ENCODE measurements around the gene TMEM131.
"Not testable (repeated sequence)": the region's sequence is repeated elsewhere in the genome, so short reads cannot be mapped to it uniquely, and the experiment has no call there.

TMEM131 gene

GRCh38 chr2:97713296-97714083, 282.3 kb downstream of the TMEM131 start, which contains the start of gene ZAP70:
Gene ZAP70, plus strand, starts transcription at chr2:97713576. Its CDS starts 10,461 bp downstream, at chr2:97724037.
- TF ChIP-seq CTCF (IDR thresholded peaks at IDR 0.05; ENCODE audit: low read depth, low read length) (no peak), MYC (IDR thresholded peaks at IDR 0.05; ENCODE audit: low read depth, low read length) (no peak)
- DNase-seq (ENCODE audit: low read depth) = no peak
- H3K4me3 ChIP-seq (ENCODE audit: low read depth, low read length) = no peak within 1 kb of the TSS

- no peak overlapping the region for H3K4me3 ChIP-seq (ENCODE audit: low read depth, low read length)
- no peak for TF ChIP-seq POLR2A (IDR thresholded peaks at IDR 0.05; ENCODE audit: extremely low read depth, insufficient read length)
- TF ChIP-seq MYC (IDR thresholded peaks at IDR 0.05; ENCODE audit: low read depth, low read length) = no peak
- no peak for TF ChIP-seq CTCF (IDR thresholded peaks at IDR 0.05; ENCODE audit: low read depth, low read length)
- no peak for TF ChIP-seq MAX (IDR thresholded peaks at IDR 0.05; ENCODE audit: low read depth, low read length)
- no peak for DNase-seq (ENCODE audit: low read depth)
These were observed 283.0 kb downstream of the TMEM131 start for GRCh38 chr2:97712693-97713295.

GRCh38 chr2:97712175-97712574, 283.6 kb downstream of the TMEM131 start:
- H3K4me3 ChIP-seq (ENCODE audit: low read depth, low read length); DNase-seq (ENCODE audit: low read depth): not testable (repeated sequence)

- no peak for DNase-seq (ENCODE audit: low read depth)
- TF ChIP-seq MAX (IDR thresholded peaks at IDR 0.05; ENCODE audit: low read depth, low read length) (no peak), POLR2A (IDR thresholded peaks at IDR 0.05; ENCODE audit: extremely low read depth, insufficient read length) (no peak), CTCF (IDR thresholded peaks at IDR 0.05; ENCODE audit: low read depth, low read length) (no peak), MYC (IDR thresholded peaks at IDR 0.05; ENCODE audit: low read depth, low read length) (no peak)
- no peak overlapping the region for H3K4me3 ChIP-seq (ENCODE audit: low read depth, low read length)
These were observed 284.4 kb downstream of the TMEM131 start for GRCh38 chr2:97711394-97711711.

GRCh38 chr2:97708608-97709007, 287.1 kb downstream of the TMEM131 start:
- no peak for DNase-seq (ENCODE audit: low read depth)
- no peak for TF ChIP-seq POLR2A (IDR thresholded peaks at IDR 0.05; ENCODE audit: extremely low read depth, insufficient read length)
- no peak for TF ChIP-seq MAX (IDR thresholded peaks at IDR 0.05; ENCODE audit: low read depth, low read length)
- no peak for TF ChIP-seq MYC (IDR thresholded peaks at IDR 0.05; ENCODE audit: low read depth, low read length)
- no peak overlapping the region for H3K4me3 ChIP-seq (ENCODE audit: low read depth, low read length)

GRCh38 chr2:97708048-97708380, 287.7 kb downstream of the TMEM131 start:
- H3K4me3 ChIP-seq (ENCODE audit: low read depth, low read length) = no peak overlapping the region
- peak; percentile 74 for DNase-seq (ENCODE audit: low read depth)
- TF ChIP-seq MAX (IDR thresholded peaks at IDR 0.05; ENCODE audit: low read depth, low read length) (no peak), POLR2A (IDR thresholded peaks at IDR 0.05; ENCODE audit: extremely low read depth, insufficient read length) (no peak), CTCF (IDR thresholded peaks at IDR 0.05; ENCODE audit: low read depth, low read length) (no peak), MYC (IDR thresholded peaks at IDR 0.05; ENCODE audit: low read depth, low read length) (no peak)

Measured in NB4 (cell line).